HG03521 (cell line): ENCODE results near the gene GOLGA6L6.
"Not testable (repeated sequence)": the region's sequence is repeated elsewhere in the genome, so short reads cannot be mapped to it uniquely, and the experiment has no call there.

Source experiments
- ATAC-seq: cut with Tn5 transposase; IDR thresholded peaks from one replicate; pipeline ENCODE4 v1.9.1; 2021; ENCODE audit warnings: mild to moderate bottlenecking, moderate library complexity; ENCODE audit not compliant: unreplicated experiment

GOLGA6L6 gene, protein sequence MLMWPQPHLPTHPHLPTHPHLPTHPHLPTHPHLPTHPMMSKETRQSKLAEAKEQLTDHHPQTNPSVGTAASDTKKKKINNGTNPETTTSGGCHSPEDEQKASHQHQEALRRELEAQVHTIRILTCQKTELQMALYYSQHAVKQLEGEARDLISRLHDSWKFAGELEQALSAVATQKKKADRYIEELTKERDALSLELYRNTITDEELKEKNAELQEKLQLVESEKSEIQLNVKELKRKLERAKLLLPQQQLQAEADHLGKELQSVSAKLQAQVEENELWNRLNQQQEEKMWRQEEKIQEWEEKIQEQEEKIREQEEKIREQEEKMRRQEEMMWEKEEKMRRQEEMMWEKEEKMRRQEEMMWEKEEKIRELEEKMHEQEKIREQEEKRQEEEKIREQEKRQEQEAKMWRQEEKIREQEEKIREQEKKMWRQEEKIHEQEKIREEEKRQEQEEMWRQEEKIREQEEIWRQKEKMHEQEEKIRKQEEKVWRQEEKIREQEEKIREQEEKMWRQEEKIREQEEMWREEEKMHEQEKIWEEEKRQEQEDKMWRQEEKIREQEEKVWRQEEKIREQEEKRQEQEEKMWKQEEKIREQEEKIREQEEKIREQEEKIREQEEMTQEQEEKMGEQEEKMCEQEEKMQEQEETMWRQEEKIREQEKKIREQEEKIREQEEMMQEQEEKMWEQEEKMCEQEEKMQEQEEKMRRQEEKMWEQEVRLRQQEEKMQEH

DNA sequence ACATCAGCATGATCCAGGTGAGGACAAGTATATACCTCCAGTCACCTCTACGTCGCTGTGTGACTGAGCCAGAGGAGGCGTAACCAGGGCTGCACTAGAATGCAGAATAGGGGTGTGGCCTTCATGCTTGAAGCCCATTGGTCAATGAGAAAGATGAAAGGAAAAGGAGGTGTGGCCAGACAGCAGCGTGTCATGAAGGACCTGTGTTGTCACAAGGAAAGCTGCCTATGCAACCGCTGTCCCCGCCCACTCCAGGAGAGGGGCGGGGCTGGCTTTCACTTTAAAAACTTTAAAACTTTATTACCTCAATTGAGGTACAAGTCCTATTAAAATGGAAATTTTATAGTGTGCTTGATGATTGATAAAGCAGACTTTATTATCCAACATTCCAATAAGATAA is at the start of gene GOLGA6L6:
Gene GOLGA6L6 (minus strand): TSS at position 101 of the 400 bp plus-strand sequence. CDS start 91 bp downstream, at position 10.
- not testable (repeated sequence) for ATAC-seq

DNA sequence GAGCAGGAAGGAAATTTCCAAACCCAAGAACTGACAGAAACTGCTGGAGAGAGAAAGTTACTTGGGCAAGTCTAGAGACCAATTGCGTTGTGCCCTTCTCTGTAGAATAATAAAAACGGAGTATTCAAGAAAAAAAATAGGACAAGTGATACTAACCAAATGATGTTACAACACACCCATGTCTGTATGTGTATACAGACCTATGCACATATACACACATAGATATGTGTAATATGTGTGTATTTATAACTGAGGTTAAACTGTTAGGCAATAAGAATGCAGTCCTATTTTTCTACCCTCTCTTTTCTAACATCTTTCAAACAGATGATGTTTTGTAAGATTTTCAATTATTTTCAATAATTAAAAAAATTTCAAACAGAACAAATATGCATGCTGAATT is 48.5 kb upstream of the GOLGA6L6 start:
- not testable (repeated sequence) for ATAC-seq

DNA sequence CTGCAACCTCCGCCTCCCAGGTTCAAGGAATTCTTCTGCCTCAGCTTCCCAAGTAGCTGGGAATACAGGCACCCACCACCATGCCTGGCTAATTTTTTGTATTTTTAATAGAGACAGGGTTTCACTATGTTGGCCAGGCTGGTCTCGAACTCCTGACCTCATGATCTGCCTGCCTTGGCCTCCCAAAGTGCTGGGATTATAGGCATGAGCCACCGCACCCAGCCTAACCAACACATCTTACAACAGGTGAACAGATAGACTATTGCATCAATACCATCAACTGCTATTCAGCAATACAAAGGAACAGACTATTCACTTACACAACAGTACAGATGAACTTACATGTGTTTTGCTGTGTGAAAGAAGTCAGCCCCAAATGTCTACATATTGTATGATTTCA is 45.2 kb upstream of the GOLGA6L6 start:
- not testable (repeated sequence) for ATAC-seq

DNA sequence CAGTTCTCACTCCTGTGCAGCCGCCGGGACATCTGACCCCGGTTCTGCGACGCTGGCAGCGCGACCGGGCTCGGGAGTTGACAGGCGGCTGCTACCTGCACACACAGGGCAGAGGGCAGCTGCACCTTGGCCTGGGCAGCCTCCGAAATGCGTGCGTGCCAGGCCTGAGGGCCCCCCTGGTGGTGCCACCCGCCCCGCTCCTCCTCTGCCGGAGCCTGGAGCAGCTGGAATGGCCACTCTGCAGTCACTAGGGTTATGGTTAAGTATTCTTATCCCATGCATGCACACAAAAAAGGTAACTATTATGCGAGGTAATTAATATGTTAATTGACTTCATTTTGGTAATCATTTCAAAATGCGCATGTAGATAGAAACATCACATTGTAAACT is 41.1 kb upstream of the GOLGA6L6 start:
- not testable (repeated sequence) for ATAC-seq

DNA sequence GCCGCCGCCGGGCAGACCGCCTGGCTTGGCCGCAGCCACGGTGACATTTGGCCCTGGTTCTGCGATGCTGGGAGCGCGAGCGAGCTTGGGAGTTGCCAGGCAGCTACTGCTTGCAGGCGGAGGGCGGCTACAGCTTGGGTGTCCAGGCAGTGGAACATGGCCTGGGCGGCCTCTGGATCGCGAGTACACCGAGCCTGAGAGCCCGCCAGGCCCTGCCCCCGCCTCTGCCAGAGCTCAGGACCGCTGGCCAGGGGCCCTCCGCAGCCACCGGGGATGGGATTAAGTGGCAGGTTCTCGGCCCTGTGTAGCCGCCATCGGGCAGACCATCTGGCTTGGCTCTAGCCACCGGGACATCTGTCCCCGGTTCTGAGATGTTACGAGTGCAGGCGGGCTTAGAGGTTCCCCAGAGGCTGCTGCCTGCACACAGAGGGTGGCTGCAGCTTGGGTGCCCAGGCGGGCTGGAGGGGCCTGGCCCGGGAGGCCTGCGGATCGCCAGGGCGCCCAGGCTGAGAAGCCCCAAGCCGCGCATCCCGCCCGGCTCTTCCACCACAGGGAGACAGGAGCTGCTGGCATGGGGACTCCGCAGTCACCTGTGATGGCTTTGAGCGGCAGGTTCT is 40.6 kb upstream of the GOLGA6L6 start:
- ATAC-seq: not testable (repeated sequence)

DNA sequence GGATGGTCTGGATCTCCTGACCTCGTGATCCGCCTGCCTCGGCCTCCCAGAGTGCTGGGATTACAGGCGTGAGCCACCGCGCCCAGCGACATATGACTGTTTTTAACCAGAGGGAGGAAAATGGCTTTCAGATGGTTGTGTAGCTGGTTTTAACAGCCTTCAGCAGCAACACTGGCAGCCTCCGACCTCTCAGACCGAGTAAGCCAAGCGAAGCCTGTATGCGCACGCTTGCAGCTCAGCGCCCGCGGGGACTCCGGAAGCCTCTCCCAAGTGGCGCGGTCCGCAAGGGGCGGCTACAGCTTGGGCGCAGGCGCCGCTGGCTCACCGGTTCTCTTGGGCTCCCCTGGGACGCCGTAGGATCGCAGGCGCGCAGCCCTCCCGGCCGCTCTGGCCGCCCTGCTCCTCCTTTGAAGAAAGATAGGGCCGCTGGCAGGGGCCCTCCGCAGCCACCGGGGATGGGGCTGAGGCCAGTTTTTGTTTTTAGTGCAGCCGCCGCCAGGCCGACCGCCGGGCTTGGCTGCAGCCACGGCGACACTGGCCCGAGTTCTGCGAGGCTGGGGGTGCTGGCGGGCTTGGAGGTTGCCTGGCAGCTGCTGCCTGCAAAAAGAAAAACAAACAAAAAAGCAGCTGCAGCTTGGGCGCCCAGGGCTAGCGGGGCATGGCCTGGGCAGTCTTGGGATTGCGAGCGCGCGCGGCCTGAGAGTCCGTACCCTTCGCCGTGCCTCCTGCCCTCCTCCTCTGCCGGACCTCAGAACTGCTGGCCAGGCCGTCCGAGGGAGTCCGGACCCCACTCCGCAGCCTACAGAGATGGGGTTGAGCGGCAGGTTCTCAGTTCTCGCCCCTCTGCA is 39.9 kb upstream of the GOLGA6L6 start:
- not testable (repeated sequence) for ATAC-seq

DNA sequence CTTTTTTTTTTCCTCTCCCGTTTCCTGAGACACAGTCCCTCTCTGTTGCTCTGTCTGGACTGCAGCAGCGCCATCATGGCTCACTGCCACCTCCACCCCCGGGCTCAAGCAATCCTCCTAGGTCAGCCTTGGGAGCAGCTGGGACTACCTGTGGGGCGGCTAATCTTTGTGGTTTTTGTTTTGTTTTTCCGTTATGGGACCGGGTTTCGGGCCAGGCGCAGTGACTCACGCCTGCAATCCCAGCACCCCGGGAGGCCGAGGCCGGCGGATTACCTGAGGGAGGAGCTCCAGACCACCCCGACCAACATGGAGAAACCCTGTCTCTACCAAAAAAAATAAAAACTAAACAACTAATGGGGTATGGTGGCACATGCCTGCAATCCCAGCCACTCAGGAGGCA is 38.1 kb upstream of the GOLGA6L6 start:
- not testable (repeated sequence) for ATAC-seq

DNA sequence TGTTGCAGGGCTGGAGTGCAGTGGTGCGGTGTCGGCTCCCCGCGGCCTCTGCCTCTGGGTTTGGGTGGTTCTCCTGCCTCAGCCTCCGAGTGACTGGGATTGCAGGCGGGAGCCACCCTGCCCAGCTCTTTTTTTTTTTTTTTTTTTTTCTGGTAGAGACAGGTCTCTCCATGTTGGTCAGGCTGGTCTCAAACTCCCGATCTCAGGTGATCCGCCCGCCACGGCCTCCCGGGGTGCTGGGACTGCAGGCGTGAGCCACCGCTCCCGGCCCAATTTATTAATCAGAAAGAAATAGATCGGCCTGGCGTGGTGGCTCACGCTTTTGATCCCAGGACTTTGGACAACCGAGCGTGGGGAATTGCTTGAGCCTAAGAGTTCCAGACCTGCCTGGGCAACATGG is 9.7 kb upstream of the GOLGA6L6 start:
- ATAC-seq: not testable (repeated sequence)

DNA sequence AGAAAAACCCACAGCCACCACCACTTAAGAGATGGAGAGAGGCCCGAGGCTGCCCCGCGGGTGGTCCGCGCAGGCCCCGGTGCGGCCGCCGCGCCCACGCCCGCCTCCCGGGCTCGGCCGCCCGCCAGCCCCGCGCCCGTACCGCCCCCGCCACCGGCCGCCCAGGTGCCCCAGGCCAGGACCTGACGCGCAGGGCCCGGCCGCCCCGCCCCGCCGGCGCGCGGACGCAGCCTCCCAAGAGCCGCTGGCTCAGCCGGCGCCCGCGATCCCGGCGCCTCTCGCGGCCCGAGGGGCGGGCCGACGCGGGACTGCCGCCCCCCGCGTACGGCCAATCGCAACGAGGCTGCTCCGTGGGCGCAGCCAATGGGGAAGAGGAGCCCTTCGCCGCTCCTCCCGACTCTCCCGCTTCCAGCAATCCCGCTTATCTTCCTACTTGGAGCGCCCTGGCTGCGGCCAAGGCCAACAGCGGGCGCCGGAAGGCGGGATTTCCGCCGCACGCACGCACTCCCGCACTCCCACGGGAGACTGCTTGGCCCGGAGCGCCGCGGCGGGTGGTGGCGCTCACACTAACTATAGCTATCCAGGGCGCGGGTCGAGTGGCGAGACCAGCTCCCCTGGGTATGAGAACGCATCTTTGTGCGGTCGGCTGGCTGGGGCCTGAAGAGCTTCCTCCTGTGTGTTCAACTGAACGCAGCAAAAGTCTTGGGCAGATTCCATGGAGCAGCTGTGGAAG is 35.5 kb downstream of the GOLGA6L6 start:
- ATAC-seq: not testable (repeated sequence)

DNA sequence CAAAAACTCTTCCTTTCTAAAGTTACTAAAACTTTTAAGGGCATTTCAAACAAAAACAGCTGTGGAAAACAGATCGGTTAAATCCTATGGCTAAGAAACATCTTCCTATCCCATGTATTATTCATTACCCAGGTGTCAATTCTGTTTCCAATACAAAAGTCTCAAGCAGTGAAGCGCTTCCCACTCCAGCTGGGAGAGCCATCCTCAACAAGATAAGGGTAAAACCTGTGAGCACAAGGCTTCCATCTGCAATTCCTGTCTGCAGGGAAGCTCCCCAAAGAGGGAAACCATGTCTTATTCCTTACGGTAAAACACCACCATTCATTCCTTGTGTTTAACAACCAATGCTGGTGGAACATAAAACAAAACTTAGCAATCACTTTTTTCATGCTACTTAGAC is 38.8 kb downstream of the GOLGA6L6 start:
- not testable (repeated sequence) for ATAC-seq

DNA sequence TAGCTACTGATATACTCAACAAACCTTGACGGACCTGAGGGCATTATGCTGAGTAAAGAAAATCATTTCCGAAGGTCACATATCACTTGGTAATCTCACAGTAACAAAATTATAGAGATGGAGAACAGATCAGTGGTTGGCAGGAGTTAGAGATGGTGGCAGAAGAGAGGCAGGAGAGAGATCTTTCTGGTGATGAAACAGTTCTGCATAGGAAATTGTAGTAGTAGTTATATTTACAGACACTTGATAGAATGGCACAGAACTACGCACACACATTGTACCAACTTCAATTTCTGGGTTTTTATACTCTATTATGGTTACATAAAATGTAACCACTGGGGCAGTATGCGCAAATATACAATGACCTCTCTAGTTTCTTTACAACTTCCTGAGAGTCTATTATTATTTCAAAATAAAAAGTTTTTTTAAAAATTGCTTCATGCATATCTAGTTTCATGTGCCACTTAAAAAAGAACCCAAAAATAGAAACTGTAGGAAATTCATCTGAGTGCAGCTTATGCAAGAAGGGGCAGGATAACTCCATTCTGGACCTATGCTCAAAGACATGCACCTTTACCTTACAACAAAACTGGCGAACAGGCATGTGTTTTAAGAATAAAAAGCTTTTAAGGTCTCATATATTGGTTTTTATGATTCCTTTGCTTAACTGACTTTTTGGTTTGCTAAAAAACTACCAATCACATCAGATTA is 39.9 kb downstream of the GOLGA6L6 start:
- ATAC-seq: not testable (repeated sequence)

DNA sequence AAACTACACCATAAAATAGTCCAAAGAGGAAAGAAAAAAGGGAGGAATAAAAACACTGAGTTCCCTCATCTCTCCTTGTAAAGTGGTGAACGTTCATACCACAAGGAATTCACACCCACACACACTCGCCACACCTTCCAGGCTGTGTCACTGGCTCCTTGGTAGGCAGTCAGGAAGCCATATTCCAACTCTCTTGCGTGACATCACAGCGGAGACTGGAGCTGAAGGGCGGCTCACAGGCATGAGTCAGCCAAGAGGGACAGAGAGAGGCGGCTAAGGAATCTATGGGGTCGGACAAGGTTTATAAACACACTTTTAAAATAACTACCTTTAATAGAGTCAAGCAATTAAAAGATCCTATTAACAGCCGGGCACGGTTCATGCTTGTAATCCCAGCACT is 43.8 kb downstream of the GOLGA6L6 start:
- not testable (repeated sequence) for ATAC-seq

DNA sequence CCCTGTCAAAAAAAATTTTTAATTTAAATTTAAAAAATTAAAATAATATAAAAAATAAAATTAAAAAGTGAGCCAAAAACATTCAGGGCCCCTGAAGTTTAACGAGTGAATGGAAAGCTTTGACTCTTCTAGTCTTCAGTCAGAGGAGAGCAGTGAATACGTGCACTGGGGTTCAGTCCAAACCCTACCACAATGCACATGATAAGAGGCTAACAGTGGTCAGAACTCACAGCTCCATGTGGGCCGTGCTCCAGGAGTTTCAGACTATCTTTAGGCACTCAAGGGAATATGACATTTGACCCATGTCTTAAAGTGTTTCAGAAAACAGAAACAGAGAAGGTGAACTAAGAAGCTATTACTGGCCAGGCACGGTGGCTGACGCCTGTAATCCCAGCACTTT is 48.6 kb downstream of the GOLGA6L6 start:
- ATAC-seq: not testable (repeated sequence)

DNA sequence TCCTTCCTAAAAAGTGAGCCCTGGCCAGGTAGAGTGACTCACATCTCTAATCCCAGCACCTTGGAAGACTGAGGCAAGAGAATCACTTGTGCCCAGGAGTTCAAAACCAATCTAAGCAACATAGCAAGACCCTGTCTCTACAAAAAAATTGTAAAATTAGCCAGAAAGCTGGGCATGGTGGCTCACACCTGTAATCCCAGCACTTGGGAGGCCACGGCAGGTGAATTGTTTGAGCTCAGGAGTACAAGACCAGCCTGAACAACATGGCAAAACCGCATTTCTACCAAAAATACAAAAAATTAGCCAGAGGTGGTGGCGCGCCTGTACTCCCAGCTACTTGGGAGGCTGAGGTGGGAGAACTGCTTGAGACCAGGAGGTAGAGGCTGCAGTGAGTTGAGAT is 49.0 kb downstream of the GOLGA6L6 start:
- ATAC-seq: not testable (repeated sequence)

DNA sequence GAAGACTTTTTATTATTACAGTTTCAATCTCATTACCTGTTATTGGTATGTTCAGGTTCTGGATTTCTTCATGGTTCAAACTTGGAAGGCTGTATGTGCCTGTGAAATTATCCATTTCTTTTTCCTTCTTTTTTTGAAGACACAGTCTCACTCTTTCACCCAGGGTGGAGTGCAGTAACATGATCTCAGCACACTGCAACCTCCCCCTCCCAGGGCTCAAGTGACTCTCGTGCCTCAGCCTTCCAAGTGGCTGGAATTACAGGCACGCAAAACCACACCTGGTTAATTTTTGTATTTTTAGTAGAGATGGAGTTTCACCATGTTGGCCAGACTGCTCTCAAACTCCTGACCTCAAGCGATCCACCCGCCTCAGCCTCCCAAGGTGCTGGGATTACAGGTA is 52.3 kb downstream of the GOLGA6L6 start:
- not testable (repeated sequence) for ATAC-seq
